ENCODE data around the gene AMPD3.

DNA sequence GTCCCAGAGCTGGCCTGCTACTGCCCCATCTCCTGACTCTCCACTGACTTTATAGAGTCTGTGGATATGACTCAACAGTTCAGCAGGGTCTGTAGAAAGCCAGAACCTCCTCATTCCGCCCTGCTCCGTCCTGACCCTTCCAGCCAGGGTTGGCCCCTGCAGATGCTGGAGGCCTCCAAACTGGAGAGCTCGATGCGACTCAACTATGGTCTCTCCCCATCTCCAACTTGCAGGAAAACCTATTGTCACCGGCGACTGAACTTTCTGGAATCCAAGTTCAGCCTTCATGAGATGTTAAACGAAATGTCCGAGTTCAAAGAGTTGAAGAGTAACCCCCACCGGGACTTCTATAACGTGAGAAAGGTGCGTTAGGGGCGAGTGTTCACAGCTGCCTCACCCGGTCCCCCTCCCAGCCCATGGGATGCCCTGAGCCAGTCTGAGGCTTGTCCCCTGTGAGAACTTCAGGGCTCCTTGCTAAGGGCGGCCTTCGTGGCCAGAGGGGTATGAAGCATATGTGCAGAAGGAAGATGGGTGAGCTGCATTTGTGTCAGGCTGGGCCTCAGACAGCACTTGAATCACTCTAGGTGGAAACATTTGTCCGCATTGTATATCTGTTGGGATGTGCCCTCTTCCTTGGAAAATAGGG is 32.1 kb downstream of the AMPD3 start:
- TF ChIP-seq, protein P1, sequence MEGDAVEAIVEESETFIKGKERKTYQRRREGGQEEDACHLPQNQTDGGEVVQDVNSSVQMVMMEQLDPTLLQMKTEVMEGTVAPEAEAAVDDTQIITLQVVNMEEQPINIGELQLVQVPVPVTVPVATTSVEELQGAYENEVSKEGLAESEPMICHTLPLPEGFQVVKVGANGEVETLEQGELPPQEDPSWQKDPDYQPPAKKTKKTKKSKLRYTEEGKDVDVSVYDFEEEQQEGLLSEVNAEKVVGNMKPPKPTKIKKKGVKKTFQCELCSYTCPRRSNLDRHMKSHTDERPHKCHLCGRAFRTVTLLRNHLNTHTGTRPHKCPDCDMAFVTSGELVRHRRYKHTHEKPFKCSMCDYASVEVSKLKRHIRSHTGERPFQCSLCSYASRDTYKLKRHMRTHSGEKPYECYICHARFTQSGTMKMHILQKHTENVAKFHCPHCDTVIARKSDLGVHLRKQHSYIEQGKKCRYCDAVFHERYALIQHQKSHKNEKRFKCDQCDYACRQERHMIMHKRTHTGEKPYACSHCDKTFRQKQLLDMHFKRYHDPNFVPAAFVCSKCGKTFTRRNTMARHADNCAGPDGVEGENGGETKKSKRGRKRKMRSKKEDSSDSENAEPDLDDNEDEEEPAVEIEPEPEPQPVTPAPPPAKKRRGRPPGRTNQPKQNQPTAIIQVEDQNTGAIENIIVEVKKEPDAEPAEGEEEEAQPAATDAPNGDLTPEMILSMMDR (IDR thresholded peaks at IDR 0.05), result no peak
- no peak for TF ChIP-seq EZH2 (IDR thresholded peaks at IDR 0.05; ENCODE audit: borderline replicate concordance, insufficient read depth, low read depth, low read length, poor library complexity, severe bottlenecking)
